Keratinocyte (primary cell): ENCODE measurements around the gene MTF1. TPM values are rescaled to one million over a fixed set of nuclear protein-coding genes. Genes with fewer than 3 reads are reported as not detected.

Experiments
- DNase-seq: peaks from one replicate; pipeline ENCODE4 v3.0.0-alpha.2; 2011; ENCODE audit warnings: low read depth, missing footprints, low spot score
- FAIRE-seq: peaks from 2 replicates; lab custom pipeline; 2011; peaks lifted over from hg19 to GRCh38; lab: Jason Lieb, UNC
- H2AFZ ChIP-seq: 2 replicates; pipeline ENCODE4 v1.6.0; 2012; ENCODE audit warnings: low read length, control low read depth, inconsistent platforms; ENCODE audit not compliant: control insufficient read depth
- H3K27ac ChIP-seq: 2 replicates; pipeline ENCODE4 v1.5.1; 2011; ENCODE audit warnings: low read length; ENCODE audit not compliant: control insufficient read depth, insufficient read depth
- H3K27me3 ChIP-seq: 3 replicates; pipeline ENCODE4 v1.6.0; 2011; ENCODE audit warnings: low read length; ENCODE audit not compliant: control insufficient read depth, insufficient read depth; ENCODE audit errors: extremely low read depth
- H3K36me3 ChIP-seq, 2 experiments: 2 replicates in 1 of 2; 3 replicates in 1 of 2; pipeline ENCODE4 v1.5.1; 2011; ENCODE audit warnings: low read length in 2 of 2, mild to moderate bottlenecking in 1 of 2; ENCODE audit not compliant: control insufficient read depth in 2 of 2, insufficient read depth in 2 of 2; ENCODE audit errors: extremely low read depth in 1 of 2
- H3K4me1 ChIP-seq: 3 replicates; pipeline ENCODE4 v1.5.1; 2011; ENCODE audit warnings: low read length; ENCODE audit not compliant: control insufficient read depth, insufficient read depth; ENCODE audit errors: extremely low read depth
- H3K4me2 ChIP-seq: 3 replicates; pipeline ENCODE4 v1.6.0; 2011; ENCODE audit warnings: low read depth, low read length; ENCODE audit not compliant: control insufficient read depth, insufficient read depth; ENCODE audit errors: extremely low read depth
- H3K4me3 ChIP-seq, 3 experiments: fragments of 200-600 bp in 1 of 3; sonication (generic) in 1 of 3; 2 replicates in 2 of 3; 3 replicates in 1 of 3; pipeline ENCODE4 v1.5.1; 2011 to 2016; ENCODE audit warnings: low read length in 3 of 3, mild to moderate bottlenecking in 3 of 3, control low read depth in 2 of 3, inconsistent platforms in 1 of 3, low read depth in 1 of 3, mixed read lengths in 1 of 3, mixed run types in 1 of 3, moderate library complexity in 1 of 3; ENCODE audit not compliant: control insufficient read depth in 2 of 3, insufficient read depth in 2 of 3; ENCODE audit errors: extremely low read depth in 1 of 3
- H3K79me2 ChIP-seq: 2 replicates; pipeline ENCODE4 v1.6.0; 2012; ENCODE audit warnings: low read length; ENCODE audit not compliant: control insufficient read depth, insufficient read depth
- H3K9ac ChIP-seq: 3 replicates; pipeline ENCODE4 v1.6.0; 2011; ENCODE audit warnings: low read length; ENCODE audit not compliant: control insufficient read depth, insufficient read depth; ENCODE audit errors: extremely low read depth
- H3K9me1 ChIP-seq: 3 replicates; pipeline ENCODE4 v1.6.0; 2011; ENCODE audit warnings: low read length; ENCODE audit not compliant: control insufficient read depth, insufficient read depth; ENCODE audit errors: extremely low read depth
- H3K9me3 ChIP-seq: 2 replicates; pipeline ENCODE4 v1.5.1; 2012; ENCODE audit warnings: low read depth, low read length; ENCODE audit not compliant: control insufficient read depth
- H4K20me1 ChIP-seq: 3 replicates; pipeline ENCODE4 v1.6.0; 2011; ENCODE audit warnings: low read length; ENCODE audit not compliant: control insufficient read depth, insufficient read depth; ENCODE audit errors: extremely low read depth
- CTCF ChIP-seq, 3 experiments: IDR thresholded peaks in 1 of 3; conservative IDR thresholded peaks in 1 of 3; optimal IDR thresholded peaks in 1 of 3; 2 replicates in 2 of 3; 3 replicates in 1 of 3; pipeline versions ENCODE3 to v1.5.1; 2011; ENCODE audit warnings: low read length in 3 of 3, mild to moderate bottlenecking in 3 of 3, moderate library complexity in 2 of 3, control low read depth in 1 of 3, inconsistent platforms in 1 of 3; ENCODE audit not compliant: insufficient read depth in 2 of 3; ENCODE audit errors: extremely low read depth in 1 of 3
- EZH2 ChIP-seq: IDR thresholded peaks from one replicate; pipeline ENCODE4 v1.6.1; 2012; ENCODE audit warnings: inconsistent platforms, mild to moderate bottlenecking, low read length, moderate library complexity
- dilution Hi-C: fragments of 300-500 bp; cut with MboI; formaldehyde crosslinking; loops from one replicate; pipeline ENCODE4 v1.7.0; 2020; ENCODE audit warnings: low sequenced_read_pairs; ENCODE audit not compliant: extremely low pct_ligation_motif_present
- polyA plus RNA-seq, 5 experiments: library from polyadenylated mRNA; depleted of rRNA in 3 of 5; stranded (reverse) in 3 of 5; stranded (forward) in 1 of 5; unstranded in 1 of 5; fragments of >200 nt; gene quantifications; 1 replicate in 1 of 5; 2 replicates in 3 of 5; 3 replicates in 1 of 5; pipeline versions ENCODE4 v1.2.1 to v1.2.3, GENCODE V29; 2011 to 2012; ENCODE audit warnings: missing spikeins in 2 of 5, low read depth in 1 of 5, low replicate concordance in 1 of 5
- small RNA-seq, 3 experiments: library from RNA; depleted of rRNA; stranded (forward); fragments of <200 nt; gene quantifications; one replicate each; pipeline ENCODE3, GENCODE V24; 2012; ENCODE audit warnings: low read depth in 3 of 3, low replicate concordance in 1 of 3; ENCODE audit not compliant: insufficient read length in 3 of 3

Gene MTF1
- polyA plus RNA-seq, 1 donor (not counting 4 experiments of a cell fraction or from before 2014, with no cell fraction given): 13.1 TPM

DNA sequence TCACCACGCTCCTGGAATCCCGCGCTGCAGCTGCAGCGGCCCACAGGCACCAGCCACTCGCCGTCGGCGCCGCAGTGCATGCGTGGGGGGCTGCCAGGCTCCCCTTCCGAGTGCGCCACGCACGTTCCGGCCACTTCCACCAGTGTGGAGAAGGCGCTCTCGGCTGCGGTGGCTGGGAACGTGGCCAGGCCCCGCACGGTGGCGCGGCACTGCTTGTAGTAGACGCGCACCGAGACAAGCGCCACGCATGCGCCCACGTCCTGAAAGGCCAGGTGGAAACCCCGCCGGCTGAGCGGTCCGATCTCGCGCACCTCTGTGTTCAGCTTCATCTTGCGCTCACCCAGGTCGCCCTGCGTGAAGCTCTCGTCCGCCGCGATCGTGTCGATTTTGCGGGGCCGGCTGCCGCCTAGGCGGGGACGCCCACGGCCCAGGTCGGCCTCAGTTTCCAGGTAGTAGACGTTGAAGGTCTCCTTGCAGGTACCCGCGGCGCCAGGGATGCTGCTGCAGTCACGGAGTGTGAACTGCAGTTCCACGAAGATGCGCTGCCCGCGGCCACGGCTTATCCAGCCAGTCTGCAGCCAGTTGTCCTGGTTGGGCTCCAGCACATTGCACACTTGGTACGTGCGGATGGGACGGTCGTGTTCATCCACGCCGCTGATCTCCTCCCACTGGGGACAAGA, 97.8 kb downstream of the MTF1 start:
- Histone ChIP-seq H3K4me3 (no peak overlapping the region), H2AFZ (no peak overlapping the region), H3K27me3 (peaks cover 55% of the 10 kb centered on the region), H3K36me3 (no peaks in the 10 kb centered on the region), H3K4me1 (no peaks in the 10 kb centered on the region), H3K9me1 (no peaks in the 10 kb centered on the region), H3K27ac (no peak overlapping the region), H3K79me2 (no peaks in the 10 kb centered on the region), H3K9me3 (no peaks in the 10 kb centered on the region), H3K4me2 (no peak overlapping the region), H4K20me1 (no peaks in the 10 kb centered on the region), H3K9ac (no peak overlapping the region)
- dilution Hi-C loops: no loop called here
- TF ChIP-seq CTCF (optimal IDR thresholded peaks at IDR 0.05 in 1 of 3, IDR thresholded peaks at IDR 0.05 in 1 of 3, conservative IDR thresholded peaks at IDR 0.05 in 1 of 3; ENCODE audit: extremely low read depth in 1 of 3, insufficient read depth in 2 of 3, low read length in 3 of 3) (no peak), EZH2 (no peak)
- DNase-seq (no peak), FAIRE-seq (no peak)

Small RNAs within 50 kb of the gene (small RNA-seq; reads per million reads assigned to genes)
- gene RF00092 (0 reads per million in 3 experiments), gene RNU6-584P (0 reads per million in 3 experiments)

Other genes starting within 250 kb of the MTF1 start
- not detected in 3 replicates for gene RSPO1, start 224.7 kb downstream of the MTF1 start, polyA plus RNA-seq
- 3.7 to 22.1 TPM (median 15.1 TPM) in 3 replicates for gene CDCA8, start 167.1 kb downstream of the MTF1 start, polyA plus RNA-seq
- gene EPHA10, start 94.5 kb downstream of the MTF1 start, polyA plus RNA-seq: 0.01 TPM in 1 of 3 replicates, not detected in the others
- gene MANEAL, start 65.7 kb downstream of the MTF1 start, polyA plus RNA-seq: 0.32 to 0.72 TPM (median 0.37 TPM) in 3 replicates
- 22.2 to 46.0 TPM (median 25.8 TPM) in 3 replicates for gene C1orf122, start 51.8 kb downstream of the MTF1 start, polyA plus RNA-seq
- gene YRDC, start 51.4 kb downstream of the MTF1 start, polyA plus RNA-seq: 21.7 to 26.8 TPM (median 22.2 TPM) in 3 replicates
- gene INPP5B, start 87.5 kb upstream of the MTF1 start, polyA plus RNA-seq: 3.4 to 6.4 TPM (median 6.0 TPM) in 3 replicates
- 26.4 to 47.0 TPM (median 44.5 TPM) in 3 replicates for gene SF3A3, start 130.4 kb upstream of the MTF1 start, polyA plus RNA-seq
- gene FHL3, start 145.9 kb upstream of the MTF1 start, polyA plus RNA-seq: 5.1 to 24.6 TPM (median 5.2 TPM) in 3 replicates
- gene UTP11, start 153.1 kb upstream of the MTF1 start, polyA plus RNA-seq: 24.1 to 50.0 TPM (median 49.1 TPM) in 3 replicates
- gene POU3F1, start 187.2 kb upstream of the MTF1 start, polyA plus RNA-seq: 0.32 to 1.3 TPM (median 0.59 TPM) in 3 replicates